Lung (tissue), 12 donors: Measurements from ENCODE around the gene TLCD4. TPM values are rescaled to one million over a fixed set of nuclear protein-coding genes. Genes with fewer than 3 reads are reported as not detected.
"Not testable (repeated sequence)": the region's sequence is repeated elsewhere in the genome, so short reads cannot be mapped to it uniquely, and the experiment has no call there.

Experiments used
- ATAC-seq: fragments of 200-7000 bp; cut with Tn5 transposase; one replicate; pipeline ENCODE4 v1.9.1; 2020; ENCODE audit warnings: moderate number of reproducible peaks; ENCODE audit not compliant: insufficient read depth, low FRiP score
- DNase-seq, 3 donors: peaks; one replicate each; pipeline ENCODE4 v3.0.0-alpha.2; 2013 to 2017
- H3K27ac ChIP-seq, 2 donors: one replicate each; pipeline ENCODE4 v1.5.1; 2013; ENCODE audit warnings: mild to moderate bottlenecking in 2 of 2, moderate library complexity in 2 of 2, control low read depth in 1 of 2, inconsistent platforms in 1 of 2, low read depth in 1 of 2, low read length in 1 of 2
- H3K27me3 ChIP-seq, 3 donors: one replicate each; pipeline ENCODE4 v1.5.1; 2013; ENCODE audit warnings: low read length in 2 of 3; ENCODE audit not compliant: control insufficient read depth in 3 of 3, insufficient read depth in 3 of 3
- H3K36me3 ChIP-seq, 4 donors: one replicate each; pipeline ENCODE4 v1.5.1; 2013; ENCODE audit warnings: low read length in 4 of 4, mild to moderate bottlenecking in 1 of 4, moderate library complexity in 1 of 4; ENCODE audit not compliant: control insufficient read depth in 4 of 4, insufficient read depth in 4 of 4
- H3K4me1 ChIP-seq, 5 donors: one replicate each; pipeline ENCODE4 v1.5.1; 2013; ENCODE audit warnings: low read length in 5 of 5, mild to moderate bottlenecking in 2 of 5, moderate library complexity in 1 of 5; ENCODE audit not compliant: control insufficient read depth in 5 of 5, insufficient read depth in 5 of 5
- H3K4me3 ChIP-seq: one replicate; pipeline ENCODE4 v1.5.1; 2013; ENCODE audit warnings: mild to moderate bottlenecking, control low read depth, moderate library complexity
- H3K9ac ChIP-seq, 2 donors: one replicate each; pipeline ENCODE4 v1.5.1; 2013; ENCODE audit warnings: low read length in 2 of 2, control low read depth in 1 of 2; ENCODE audit not compliant: insufficient read depth in 1 of 2
- H3K9me3 ChIP-seq, 4 donors: one replicate each; pipeline ENCODE4 v1.5.1; 2013; ENCODE audit warnings: low read length in 3 of 4, mild to moderate bottlenecking in 1 of 4, moderate library complexity in 1 of 4; ENCODE audit not compliant: control insufficient read depth in 4 of 4, insufficient read depth in 3 of 4
- WGBS, 2 donors: extraction: QIAGEN DNeasy Blood & Tissue Kit; methylation state at CpG; one replicate each; pipeline ENCODE4 v1.1.7; 2013; 5-methylcytosine and 5-hydroxymethylcytosine counted together
- polyA plus RNA-seq, 2 donors: library from polyadenylated mRNA; stranded (reverse); fragments of 200-250 nt; gene quantifications; one replicate each; pipeline ENCODE4 v1.2.1, GENCODE V29; 2013
- total RNA-seq, 2 donors: library from RNA; depleted of rRNA in 1 of 2; stranded (reverse); fragments of >200 nt in 1 of 2; gene quantifications; one replicate each; pipeline ENCODE4 v1.2.1, GENCODE V29; 2014 to 2021
- TF ChIP-seq, protein P1 (sequence below): IDR thresholded peaks from 2 replicates; pipeline ENCODE4 v1.5.1; 2012; ENCODE audit warnings: mild to moderate bottlenecking; ENCODE audit errors: control extremely low read depth, extremely low read depth
- donor health status: control.
- donor health status: control.
- donor health status: Bipolar disorder and iron deficiency.
- donor health status: healthy.
- donor health status: DM: yes; HTN: yes; CAD: no.

The TLCD4 gene
- total and polyA plus RNA-seq, 4 donors: 1.5 to 18.7 (median 7.7) TPM

DNA sequence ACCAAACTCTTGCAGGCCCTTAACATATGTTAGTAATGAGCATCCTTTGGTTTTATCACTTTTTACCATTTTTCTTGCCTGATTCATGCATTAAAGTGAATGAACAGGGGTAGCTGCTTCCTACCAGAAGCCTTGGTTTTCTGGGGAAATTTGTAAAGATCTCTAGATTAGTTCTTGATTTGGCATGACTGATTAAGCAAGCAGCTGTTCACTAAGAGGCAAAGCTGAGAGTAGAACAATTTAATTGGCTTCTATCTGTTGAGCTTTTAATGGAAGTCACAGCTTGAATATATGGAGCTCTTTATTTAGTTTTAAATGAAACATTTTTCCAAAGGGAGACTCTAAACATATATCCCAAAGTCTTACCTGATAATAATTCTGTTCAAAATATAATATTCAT lies 23.6 kb downstream of the TLCD4 start:
- Histone ChIP-seq H3K9ac (no peak overlapping the region), H3K4me3 (no peak overlapping the region), H3K27ac (no peak overlapping the region), H3K9me3 (no peaks in the 10 kb centered on the region), H3K27me3 (no peaks in the 10 kb centered on the region), H3K36me3 (no peaks in the 10 kb centered on the region), H3K4me1 (no peaks in the 10 kb centered on the region)
- ATAC-seq (no peak), DNase-seq (no peak)
- TF ChIP-seq, protein P1, sequence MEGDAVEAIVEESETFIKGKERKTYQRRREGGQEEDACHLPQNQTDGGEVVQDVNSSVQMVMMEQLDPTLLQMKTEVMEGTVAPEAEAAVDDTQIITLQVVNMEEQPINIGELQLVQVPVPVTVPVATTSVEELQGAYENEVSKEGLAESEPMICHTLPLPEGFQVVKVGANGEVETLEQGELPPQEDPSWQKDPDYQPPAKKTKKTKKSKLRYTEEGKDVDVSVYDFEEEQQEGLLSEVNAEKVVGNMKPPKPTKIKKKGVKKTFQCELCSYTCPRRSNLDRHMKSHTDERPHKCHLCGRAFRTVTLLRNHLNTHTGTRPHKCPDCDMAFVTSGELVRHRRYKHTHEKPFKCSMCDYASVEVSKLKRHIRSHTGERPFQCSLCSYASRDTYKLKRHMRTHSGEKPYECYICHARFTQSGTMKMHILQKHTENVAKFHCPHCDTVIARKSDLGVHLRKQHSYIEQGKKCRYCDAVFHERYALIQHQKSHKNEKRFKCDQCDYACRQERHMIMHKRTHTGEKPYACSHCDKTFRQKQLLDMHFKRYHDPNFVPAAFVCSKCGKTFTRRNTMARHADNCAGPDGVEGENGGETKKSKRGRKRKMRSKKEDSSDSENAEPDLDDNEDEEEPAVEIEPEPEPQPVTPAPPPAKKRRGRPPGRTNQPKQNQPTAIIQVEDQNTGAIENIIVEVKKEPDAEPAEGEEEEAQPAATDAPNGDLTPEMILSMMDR: no peak

DNA sequence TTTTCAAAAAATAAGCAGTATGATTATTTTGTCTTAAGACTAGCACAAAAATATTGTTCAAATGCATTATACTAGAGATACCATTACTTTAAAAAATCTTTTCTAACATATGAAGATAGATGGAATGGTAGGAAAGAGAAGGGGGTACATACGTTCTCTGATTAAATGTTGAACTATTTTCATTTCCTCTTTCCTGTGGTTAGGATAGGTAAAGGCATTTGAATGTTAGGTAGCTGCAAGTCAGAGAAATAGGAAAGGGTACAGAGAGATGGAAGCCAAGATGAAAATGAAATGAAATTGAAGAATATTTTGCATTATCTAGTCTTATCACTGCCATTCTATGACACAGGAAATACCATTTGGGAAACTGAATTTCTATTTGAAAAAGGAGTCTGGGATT lies 28.3 kb downstream of the TLCD4 start:
- Histone ChIP-seq H3K4me1 (no peaks in the 10 kb centered on the region), H3K9ac (no peak overlapping the region), H3K27me3 (no peaks in the 10 kb centered on the region), H3K27ac (no peak overlapping the region), H3K4me3 (no peak overlapping the region), H3K36me3 (peaks cover 0 to 2% (median 0%) of the 10 kb centered on the region in 4 donors), H3K9me3 (no peaks in the 10 kb centered on the region)
- 30 to 59% methylated on average over 1 of the region's 1 CpG for WGBS, 2 donors
- TF ChIP-seq, protein P1: no peak
- ATAC-seq: no peak
- DNase-seq: no peak

DNA sequence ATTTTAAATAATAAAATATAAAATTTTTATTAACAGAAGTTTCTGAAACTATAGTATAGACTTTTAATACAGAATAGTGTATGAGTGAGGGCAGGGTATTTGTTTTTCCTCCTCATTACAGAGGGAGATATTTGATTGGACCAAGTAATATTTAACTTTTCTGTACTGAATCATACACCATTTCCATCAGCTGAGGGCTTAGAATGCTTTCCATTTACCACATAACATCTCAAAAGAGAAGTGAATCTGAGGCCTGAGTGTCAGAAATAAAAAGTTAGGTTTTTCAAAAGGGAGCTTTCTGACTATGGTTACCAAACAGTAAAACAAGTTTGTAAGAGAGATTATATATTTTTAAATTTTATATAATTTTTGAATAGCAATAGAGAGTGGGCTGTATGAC lies 29.5 kb downstream of the TLCD4 start:
- Histone ChIP-seq H3K9me3 (no peaks in the 10 kb centered on the region), H3K4me1 (no peaks in the 10 kb centered on the region), H3K36me3 (peaks cover 0 to 2% (median 0%) of the 10 kb centered on the region in 4 donors), H3K9ac (no peak overlapping the region), H3K27me3 (no peaks in the 10 kb centered on the region), H3K27ac (no peak overlapping the region), H3K4me3 (no peak overlapping the region)
- no peak for DNase-seq
- no peak for ATAC-seq
- TF ChIP-seq, protein P1: no peak

DNA sequence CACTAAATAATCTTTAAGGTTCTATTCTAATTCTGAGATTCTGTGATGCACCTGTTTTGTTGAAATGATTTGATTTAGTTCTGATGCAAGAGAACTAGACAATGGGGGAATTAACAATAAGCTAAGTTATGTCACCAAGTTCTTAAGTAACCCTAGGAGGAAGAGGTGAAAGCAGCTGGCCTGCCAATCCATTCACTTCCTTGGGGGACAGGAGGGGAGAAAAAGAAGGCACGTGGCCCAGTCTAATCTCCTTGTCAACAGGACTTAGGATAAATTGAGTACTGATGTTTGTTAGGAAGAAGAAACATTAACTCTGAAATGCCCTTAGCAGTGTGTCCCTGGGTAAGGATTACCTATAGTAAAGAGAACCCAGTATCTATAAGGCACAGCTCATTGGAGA lies 36.9 kb downstream of the TLCD4 start:
- Histone ChIP-seq H3K36me3 (peaks cover 0 to 2% (median under 1%) of the 10 kb centered on the region in 4 donors), H3K9ac (no peak overlapping the region), H3K4me3 (no peak overlapping the region), H3K27ac (no peak overlapping the region), H3K4me1 (no peaks in the 10 kb centered on the region), H3K27me3 (no peaks in the 10 kb centered on the region), H3K9me3 (no peaks in the 10 kb centered on the region)
- TF ChIP-seq, protein P1: no peak
- no peak for ATAC-seq
- DNase-seq: no peak
- WGBS, 2 donors: 42 to 63% methylated on average over 1 of the region's 1 CpG

DNA sequence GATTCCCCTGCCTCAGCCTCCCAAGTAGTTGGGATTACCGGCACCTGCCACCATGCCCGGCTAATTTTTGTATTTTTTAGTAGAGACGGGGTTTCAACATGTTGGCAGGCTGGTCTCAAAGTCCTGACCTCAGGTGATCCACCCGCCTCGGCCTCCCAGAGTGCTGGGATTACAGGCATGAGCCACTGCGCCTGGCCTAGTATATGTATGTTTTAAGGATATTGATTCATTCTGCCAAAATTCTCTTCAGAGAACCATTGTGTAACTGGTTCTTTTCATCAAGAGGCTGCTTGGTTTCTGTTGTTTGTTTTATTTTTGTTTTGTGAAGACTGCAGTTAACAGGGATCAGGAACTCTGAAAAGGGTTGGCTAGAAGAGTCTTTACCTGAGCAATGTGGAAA lies 48.4 kb downstream of the TLCD4 start:
- ATAC-seq, H3K4me3 ChIP-seq, H3K27me3 ChIP-seq, H3K27ac ChIP-seq, H3K9me3 ChIP-seq, DNase-seq, H3K36me3 ChIP-seq, H3K9ac ChIP-seq, H3K4me1 ChIP-seq: not testable (repeated sequence)
- WGBS, 2 donors: 93 to 95% methylated on average over 6 of the region's 6 CpGs
